Gastroesophageal sphincter (tissue), 3 donors: ENCODE measurements around the gene DUS1L.

Experiments used
- CTCF ChIP-seq, 4 experiments: fragments of 200-600 bp in 2 of 4; fragments of 450-650 bp in 2 of 4; sonication (generic) in 1 of 4; IDR thresholded peaks; one replicate each; pipeline ENCODE4 v1.5.1; 2017 to 2019; ENCODE audit warnings: antibody characterized with exemption in 4 of 4, mild to moderate bottlenecking in 2 of 4, moderate library complexity in 2 of 4
- EP300 ChIP-seq: sonication (generic); formaldehyde crosslinking; IDR thresholded peaks from one replicate; pipeline ENCODE4 v1.6.1; 2017; ENCODE audit warnings: antibody characterized with exemption, mild to moderate bottlenecking
- POLR2A ChIP-seq, 2 donors: fragments of 450-650 bp; IDR thresholded peaks; one replicate each; pipeline ENCODE4 v1.6.1; 2017; ENCODE audit warnings: antibody characterized with exemption in 2 of 2, mild to moderate bottlenecking in 2 of 2, moderate library complexity in 1 of 2
- POLR2AphosphoS5 ChIP-seq: sonication (generic); formaldehyde crosslinking; IDR thresholded peaks from one replicate; pipeline ENCODE4 v1.6.1; 2017; ENCODE audit warnings: antibody characterized with exemption

- TF ChIP-seq CTCF (IDR thresholded peaks at IDR 0.05): no peak
- no peak for TF ChIP-seq EP300
- no peak for TF ChIP-seq POLR2A (IDR thresholded peaks at IDR 0.05)
- no peak for TF ChIP-seq POLR2AphosphoS5
Measured at GRCh38 chr17:82080048-82080788, 14.6 kb upstream of the DUS1L start.
